HG03558 (cell line): Measurements from ENCODE around the gene DRC7.

ENCODE experiments used
- ATAC-seq: cut with Tn5 transposase; IDR thresholded peaks from one replicate; pipeline ENCODE4 v1.9.1; 2021; ENCODE audit warnings: moderate number of reproducible peaks; ENCODE audit not compliant: unreplicated experiment; ENCODE audit errors: extremely low read depth

DRC7 gene

DNA sequence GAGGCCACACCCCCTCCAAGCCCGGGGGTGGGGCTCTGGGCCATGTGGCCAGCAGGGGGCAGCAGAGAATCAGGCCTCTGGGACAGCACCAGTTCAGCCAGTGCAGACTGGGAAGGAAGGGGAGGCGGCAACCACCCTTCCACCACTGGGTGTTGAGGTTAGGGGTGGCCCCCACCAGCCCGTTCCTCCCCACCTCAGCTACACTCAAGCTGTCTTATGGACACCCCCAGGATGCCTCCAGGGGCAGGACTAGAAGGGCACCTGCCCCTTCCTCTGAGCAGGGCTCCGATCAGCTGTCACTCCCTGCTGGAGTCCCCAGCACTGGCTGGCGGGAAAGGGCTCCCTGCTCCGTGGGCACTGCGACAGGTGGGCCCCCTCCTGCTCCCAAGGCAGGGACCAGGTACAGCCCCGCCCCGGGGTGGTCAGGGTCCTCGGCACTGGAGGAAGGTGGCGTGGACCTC, 62.8 kb downstream of the DRC7 start:
- no peak for ATAC-seq

DNA sequence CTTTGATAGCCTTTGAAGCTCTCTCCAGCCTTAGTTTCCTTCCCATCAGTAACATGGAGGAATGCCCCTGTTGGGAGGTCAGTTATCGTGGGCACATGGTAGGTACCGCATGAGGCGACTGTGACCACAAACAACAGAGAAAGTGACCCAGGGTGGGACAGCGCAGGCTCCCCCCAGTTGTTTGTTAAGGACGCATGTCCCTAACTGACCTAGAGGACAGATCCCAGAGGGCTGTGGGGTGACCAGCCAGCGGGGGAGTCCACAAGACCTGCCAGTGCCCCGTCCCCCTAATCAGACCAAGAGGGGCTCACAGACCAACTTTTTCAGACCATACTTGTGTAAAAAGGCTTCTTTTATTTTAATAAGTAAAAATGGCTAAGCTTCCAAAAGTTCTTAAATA, 63.3 kb downstream of the DRC7 start:
- ATAC-seq = no peak

DNA sequence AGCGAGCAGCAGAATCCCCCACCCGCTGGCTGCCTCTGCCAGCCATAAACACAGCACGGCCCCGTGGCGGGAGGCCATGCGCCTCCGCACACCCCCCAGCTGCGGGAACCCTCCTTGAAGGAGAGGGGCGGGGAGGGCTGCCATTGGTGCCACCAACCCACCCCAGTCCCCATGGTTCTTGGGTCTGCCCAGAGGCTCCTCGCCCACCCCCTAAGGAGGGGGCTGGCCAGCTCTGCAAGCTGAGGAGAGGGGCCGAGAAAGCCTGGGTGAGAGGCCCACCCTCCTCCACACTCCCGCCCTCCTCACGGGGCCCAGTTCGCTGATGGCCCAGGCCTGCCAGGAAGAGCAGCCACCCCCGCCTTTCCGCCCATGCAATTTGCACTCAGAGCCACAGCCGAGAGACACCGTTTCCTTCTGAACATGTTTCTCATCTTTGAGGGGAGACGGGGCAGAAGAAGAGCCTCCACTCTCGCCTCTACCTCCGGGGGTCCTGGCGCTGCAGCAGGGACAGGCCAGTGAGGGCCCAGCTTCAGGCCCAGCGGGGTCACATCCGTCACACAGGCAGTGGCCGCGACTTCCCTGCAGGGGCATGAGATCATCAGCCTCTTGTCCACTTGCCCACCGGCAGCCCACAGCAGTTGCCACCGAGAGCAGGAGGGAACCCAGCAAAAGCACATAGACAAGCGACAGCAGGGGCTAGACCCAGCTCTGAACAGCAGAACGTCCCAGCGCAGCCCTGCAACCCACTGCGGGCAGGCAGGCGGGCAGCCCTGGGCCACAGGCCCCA, 63.9 kb downstream of the DRC7 start:
- no peak for ATAC-seq

DNA sequence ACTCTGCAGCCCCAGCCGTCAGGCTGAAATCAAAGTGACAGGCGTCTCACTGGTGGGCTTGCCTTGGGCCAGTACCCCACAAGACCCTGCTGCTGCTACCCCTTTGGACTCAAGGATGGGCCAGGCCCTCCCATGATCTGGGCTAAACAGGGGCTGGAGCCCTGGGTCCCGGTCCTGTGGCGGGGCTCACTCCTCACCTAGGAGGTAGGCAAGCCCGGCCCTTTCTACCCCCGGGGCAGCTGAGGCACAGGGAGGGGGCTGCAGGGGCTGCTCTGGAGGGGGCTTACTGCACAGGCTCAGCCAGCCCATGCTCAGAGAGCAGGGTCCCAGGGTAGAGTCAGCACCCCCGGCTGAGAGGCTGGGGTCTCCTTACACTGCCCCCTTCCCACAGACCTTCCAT, 64.5 kb downstream of the DRC7 start:
- ATAC-seq = no peak

DNA sequence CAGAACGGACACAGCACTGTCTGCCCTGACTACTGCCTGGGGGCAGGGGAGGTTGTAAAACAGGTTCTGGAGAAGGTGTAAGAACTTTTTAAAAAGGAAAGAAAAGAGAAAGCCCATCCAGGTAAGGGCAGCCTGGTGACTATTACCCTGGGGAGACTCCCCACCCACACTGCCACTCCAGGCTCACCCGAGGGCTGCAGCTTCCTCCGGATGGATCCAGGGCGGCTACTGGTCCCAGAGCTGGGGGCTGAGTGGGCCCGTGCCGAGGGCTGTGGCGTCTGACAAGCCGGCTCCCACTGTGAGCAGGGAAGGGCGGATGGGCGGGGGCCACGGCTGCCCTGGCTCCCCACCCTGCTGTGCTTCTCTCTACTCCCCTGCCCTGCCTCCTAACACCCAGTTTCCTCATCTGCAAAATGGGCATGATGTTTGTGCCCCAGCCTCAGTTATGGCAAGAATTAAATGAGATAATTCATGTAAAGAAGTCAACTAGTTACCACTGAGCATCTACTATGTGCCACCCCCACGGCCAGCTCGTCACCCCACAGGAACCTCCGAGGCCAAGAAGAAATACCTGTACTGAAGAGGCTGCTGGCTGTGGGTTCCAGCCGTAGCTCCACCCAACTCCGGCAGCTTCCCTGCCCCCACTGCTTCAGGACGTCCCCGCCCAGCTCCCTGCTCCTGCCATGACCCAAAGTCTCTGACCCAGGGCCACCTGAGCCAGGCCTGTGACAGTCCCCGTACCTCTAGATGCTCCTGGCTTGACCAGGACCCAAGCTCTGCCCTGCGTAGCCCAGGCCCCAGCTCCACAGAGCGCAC, 65.1 kb downstream of the DRC7 start:
- ATAC-seq = no peak

DNA sequence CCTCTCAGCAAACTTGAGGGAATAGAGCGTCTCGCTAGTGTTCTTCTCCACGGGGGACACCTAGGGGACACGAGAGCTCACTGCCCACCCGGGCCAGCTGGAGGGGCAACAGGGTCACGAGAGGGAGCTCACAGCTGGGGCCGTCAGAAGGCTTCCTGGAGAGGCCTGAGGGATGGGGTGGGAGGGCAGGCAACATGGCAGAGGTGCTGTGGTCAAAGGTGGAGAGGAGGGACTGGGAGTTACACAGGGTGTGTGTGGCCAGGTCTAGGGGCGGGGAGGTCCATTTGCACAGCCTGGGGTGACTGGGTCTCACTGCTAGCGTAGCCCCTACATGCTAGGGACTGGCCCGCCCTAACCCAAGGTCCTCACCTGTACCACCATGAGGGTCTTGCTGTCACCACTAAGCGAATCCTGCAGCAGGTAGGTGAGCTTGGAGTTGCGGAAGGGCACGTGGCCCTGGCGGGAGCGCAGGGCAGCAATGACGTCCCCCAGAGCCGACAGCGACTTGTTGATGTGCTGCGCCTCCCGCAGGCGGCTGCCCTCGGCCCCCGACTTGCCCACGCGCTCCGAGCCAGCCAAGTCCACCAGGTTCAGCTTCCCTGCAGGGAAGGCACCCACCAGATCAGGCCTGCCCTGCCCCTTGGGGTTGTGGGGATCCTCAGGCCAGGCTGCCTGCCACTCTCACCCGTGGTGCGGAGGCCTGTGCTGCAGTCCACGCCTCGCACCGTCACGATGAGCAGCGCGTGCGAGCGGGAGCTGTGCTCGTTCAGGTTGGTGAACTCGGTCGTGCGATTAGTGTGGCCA, 66.0 kb downstream of the DRC7 start:
- ATAC-seq = no peak

DNA sequence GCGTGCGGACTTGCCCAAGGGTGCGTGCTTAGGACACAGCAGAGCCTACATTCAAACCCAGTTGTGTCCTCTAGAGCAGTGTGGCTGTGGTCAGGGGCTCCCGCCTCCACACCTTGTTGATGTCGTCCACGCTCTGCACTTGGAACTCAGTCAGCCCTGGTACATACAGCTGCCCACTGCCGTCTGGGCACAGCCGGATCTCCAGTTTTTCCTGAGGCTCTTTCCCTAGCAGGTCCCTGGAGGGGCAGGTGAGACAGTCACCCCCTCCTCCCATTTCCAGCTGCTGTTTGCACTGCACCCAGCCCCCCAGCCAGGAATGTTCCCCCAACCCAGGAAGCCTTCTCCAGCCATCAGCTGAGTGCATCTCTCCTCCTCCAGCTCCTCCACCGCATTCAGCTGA, 66.7 kb downstream of the DRC7 start:
- no peak for ATAC-seq

DNA sequence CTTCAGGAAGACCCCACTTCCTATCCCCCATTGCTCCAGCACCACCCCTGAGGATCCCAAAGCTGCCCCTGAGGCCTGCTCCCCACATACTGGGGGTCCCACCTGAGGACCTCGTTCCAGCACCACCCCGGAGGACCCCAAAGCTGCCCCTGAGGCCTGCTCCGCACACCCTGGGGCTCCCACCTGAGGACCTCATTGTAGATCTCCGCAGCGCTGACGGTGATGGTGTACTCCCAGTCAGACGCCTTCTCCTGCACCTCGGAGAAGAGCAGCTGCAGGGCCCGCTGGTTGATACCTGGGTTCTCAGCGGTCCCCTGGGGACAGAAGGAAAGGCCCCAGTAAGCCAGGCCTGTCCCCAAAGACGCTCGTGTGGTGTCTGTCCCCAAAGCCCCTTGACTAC, 67.4 kb downstream of the DRC7 start:
- no peak for ATAC-seq

DNA sequence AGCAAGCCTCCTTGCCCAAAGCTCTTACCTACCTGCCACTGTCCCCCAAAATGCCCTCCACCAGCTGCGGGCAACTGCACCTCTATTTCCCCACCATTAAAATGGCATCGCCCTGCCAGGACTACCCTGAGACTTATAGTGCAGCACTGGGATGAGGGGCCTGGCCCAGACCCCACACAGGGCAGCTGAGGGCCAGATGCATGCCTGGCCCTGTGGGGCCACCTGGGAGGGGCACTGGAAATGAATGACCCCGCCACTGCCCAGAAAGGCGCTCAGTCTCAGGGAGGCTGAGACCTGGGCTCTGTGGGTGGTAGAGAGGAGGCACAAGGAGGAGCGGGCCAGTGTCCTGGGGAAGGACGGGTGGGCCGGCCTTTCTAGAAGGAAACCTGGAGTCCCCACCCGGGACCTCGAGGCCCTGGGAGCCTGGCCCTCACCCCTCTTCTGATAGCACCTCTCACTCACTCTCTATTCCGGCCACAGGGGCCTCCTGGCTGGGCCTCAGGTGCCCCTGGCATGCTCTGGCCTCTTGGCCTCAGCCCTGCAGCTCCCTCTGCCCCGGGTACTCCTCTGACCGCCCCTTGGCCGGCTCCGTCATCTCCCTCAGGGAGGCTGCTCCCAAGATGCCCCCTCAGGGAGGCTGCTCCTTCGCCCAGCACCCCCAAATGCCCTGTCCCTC, 67.9 kb downstream of the DRC7 start:
- ATAC-seq = no peak

DNA sequence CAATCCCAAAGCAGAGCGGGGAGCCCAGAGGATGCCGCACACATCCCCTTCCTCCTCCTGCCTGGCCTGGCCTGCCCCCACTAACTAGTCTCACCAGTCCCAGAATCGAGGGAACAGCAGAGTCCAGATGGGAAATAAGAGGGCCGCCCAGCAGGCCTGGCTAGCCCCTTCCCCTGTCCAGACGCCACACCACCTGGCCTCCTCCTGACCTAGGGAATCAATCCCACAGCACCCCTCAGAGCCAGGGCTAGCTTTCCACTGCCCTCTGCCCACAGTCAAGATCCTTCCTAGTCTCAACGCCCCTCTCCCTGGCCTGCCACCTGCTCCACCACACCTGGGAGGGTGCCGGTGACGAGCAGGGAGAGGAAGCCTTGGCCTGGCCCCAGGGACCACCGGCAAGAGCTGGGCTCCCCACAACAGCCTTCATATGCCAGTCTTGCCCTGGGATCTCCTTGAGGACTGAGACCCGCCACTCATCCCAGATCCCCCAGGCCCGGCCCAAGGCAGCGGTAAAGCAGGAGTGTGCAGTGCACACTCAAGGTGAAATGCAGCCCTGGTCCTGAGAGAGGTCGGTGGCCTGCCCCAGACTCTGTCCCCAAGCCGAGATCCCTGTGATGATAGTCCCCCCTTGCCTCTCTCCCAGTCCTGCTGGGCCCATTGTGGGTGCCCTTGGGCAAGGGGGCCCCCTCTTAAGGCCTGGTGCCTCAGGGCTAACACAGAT, 68.8 kb downstream of the DRC7 start:
- no peak for ATAC-seq

DNA sequence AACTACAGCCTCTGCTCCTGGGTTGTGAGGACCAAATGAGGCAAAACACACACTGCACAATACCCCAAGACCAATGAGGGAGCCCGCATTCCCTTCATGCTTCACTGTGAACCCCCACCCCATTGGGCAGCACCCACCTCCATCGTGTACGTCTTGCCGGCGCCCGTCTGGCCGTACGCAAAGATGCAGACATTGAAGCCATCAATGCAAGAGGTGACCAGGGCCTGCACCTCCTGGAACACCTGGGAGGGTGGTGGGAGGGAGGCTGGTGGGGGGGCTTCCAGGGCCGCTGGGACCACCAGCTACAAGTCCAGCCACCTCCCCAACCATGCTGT, 69.4 kb downstream of the DRC7 start:
- ATAC-seq = no peak

DNA sequence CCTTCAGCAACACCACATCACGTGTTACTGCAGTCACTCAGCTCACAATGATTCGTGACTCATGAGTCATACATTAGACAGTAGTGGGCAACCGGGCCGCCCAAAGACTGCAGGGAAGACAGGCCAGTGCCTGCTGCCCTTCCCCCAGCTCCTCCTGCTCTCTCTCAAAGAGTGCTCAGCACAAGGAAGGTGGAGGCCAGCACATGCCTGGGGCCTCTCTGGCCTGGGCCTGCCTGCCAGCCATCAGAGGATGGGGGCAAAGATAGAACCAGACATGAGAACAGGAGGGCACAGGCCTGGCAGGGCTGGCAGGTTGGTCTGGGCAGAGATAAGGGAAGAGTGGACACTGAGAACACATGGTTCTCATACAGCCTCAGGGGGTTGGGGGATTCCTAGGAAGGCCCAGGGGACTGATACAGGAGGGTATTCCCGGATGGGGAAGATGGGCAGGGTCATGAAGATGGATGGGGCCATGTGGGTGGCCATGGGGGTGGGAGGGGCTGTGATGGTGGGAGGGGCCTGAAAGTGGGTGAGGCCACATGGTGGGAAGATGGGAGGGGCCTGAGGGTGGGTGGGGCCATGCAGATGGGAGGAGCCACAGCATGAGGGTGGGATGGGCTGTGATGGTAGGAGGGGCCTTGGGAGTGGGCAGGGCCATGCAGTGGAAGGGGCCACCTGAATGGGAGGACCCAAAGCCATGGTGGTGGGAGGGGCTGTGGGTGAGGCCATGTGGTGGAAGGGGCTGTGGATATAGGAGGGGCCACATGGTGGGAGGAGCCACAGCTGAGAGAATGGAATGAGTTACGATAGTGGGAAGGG, 69.9 kb downstream of the DRC7 start:
- ATAC-seq = no peak

DNA sequence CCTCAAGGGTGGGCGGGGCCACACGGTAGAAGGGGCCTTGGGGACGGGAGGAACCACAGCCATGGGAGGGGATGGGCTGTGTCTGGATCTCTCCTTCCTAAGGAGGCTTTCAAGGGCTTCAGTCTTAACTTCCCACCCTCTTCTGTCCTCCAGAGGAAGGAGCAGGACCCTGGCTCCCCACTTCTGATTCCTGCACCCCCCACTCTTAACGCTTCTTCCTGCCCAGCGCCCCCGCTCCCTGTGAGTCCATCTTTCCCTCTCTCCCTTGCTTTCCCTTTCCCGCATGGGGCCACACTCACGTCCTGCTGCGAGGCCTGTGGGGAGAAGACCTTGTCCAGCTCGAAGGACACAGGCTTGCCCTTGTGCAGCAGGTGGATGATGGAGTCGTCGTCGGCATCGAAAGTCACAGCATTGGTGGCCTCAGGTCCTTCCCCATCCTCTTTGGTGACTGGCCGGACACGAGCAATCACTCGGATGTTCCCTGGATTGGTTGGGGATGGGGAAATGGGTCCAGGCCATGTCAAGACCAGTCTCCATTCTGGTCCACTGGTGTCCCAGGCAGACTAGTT, 70.6 kb downstream of the DRC7 start:
- ATAC-seq = no peak

DNA sequence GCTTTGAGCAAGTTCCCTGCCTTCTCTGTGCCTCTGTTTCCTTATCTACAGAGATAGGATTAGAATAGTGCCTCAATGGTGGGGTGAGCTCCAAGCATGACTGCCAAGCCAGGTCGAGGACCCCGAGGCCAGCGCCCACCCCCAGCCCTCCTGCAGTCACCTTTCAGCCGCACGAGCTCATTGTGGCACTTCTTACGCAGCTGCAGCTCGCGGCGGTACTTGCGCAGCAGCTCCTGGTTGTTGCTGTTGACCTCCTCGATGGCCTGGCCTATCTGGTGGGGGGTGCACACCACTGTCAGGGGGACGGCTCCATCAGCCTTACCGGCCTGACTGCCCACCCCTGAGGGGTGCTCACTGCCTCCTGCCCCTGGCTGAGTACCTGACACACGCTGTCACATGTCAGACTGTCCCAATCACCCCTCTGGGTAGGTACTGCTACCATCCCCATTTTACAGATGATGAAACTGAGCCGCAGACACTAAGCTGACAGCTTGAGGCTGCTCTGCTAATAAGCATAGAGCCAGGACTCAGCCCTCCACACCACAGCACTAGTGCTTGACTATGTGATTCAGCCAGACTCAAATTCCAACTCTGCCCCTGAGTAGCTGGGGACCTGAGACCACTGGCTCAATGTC, 72.2 kb downstream of the DRC7 start:
- ATAC-seq = no peak

DNA sequence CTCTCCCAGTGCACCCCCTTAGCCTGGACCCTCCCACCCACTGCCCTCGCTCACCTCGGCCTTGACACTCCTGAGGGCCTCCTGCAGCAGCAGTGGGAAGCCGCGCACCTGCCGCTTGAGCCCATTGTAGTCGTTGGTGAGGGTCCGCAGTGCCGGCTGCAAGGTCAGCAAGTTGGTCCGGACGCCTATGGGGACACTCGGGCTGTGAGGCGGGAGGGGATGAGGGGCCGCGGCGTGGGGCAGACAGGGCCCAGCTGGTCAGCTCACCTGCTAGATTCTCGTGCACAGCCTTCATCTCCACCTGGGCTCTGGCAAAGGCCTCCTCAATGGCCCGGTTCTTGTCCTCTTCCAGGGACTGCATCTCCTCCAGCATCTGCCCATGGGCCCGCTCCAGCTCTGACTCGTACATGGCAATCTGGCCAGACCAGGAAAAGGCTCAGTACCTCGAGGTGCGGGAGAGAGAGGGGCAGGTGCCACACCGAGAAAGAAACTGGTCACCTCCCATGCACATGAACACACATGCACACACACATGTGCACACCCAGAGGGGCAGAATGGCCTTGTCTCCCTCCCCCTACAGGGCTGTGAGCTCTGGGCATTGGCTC, 75.0 kb downstream of the DRC7 start:
- ATAC-seq = no peak

DNA sequence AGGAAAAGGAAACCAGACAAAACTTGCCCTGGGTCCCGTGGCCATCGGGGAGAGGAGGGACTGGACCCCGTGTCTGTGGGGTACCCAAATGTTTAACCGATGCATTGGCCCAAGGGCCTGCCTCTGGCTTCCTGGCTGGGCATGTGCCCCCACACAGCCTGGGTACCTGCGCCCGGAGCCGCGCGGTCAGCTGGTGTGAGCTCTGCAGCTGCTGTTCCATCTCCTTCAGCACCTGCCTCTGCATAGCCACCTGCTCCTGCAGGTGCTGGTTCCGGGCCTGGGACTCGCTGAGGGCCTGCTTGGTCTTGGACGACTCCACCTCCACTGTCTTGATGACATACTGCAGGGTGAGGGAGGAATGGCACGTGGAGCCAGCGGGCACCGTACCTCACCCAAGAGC, 75.8 kb downstream of the DRC7 start:
- no peak for ATAC-seq

DNA sequence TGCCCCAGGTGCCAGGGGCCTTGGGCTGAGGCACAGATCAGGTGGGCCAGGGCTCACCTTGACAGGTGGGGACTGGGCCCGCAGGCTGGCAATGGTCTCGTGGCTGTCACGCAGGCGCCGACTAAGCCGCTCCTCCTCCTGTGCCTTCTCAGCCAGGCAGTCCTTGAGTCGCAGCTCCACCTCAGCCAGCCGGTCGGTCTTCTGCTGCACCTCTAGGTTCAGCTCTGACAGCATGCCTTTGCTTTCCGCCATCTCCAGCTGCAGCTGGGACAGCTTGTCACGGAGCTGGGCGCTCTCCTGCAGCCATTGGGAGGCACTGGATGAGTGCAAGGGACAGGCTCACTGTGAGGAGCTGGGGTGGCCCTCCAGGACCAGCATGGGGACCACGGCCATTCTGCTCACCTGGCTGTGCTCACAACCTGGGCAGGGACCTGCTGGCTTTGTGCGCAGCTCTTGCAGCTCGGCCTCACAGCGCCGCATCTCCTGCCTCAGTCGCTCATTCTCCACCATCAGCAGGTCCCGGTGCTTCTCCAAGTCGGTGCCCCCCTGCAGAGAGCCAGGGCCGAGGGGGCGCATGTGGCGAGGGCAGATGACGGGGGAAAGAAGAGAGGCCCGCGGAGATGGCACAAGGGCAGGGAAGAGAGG, 76.7 kb downstream of the DRC7 start:
- ATAC-seq = no peak
